H1 (cell line): Measurements from ENCODE around the gene SMTN. TPM values are rescaled to one million over a fixed set of nuclear protein-coding genes. Genes with fewer than 3 reads are reported as not detected.
A peak's percentile ranks its signal among the peaks of the same experiment; 100 is the strongest.

Experiments used
- CTCF ChIA-PET: fragments of 300-600 bp; sonication (Branson Sonifier 250); formaldehyde crosslinking; loops from one replicate; lab custom pipeline; 2021; ENCODE audit not compliant: partially characterized antibody; lab: Charles Lee
- POLR2A ChIA-PET: fragments of 300-600 bp; sonication (Branson Sonifier 250); formaldehyde crosslinking; loops from one replicate; lab custom pipeline; 2021; ENCODE audit warnings: inconsistent platforms; ENCODE audit not compliant: partially characterized antibody; lab: Charles Lee
- DNase-seq, 2 experiments: peaks; one replicate each; pipeline versions ENCODE4 v3.0.0 to v3.0.0-alpha.2; 2010 to 2022; ENCODE audit warnings: low spot score in 2 of 2, low read depth in 1 of 2, mixed read lengths in 1 of 2
- FAIRE-seq: peaks from 2 replicates; lab custom pipeline; 2011; peaks lifted over from hg19 to GRCh38; lab: Jason Lieb, UNC
- H2AFZ ChIP-seq: 2 replicates; pipeline ENCODE4 v1.8.1; 2012; ENCODE audit warnings: low read length, inconsistent platforms
- H2AK5ac ChIP-seq: 2 replicates; pipeline ENCODE4 v1.6.1; 2013; ENCODE audit warnings: low read depth, low read length
- H2BK120ac ChIP-seq: replicated peaks from 2 replicates; pipeline ENCODE3; 2013; ENCODE audit warnings: low read depth, low read length, inconsistent platforms
- H2BK12ac ChIP-seq: 2 replicates; pipeline ENCODE4 v1.6.1; 2013; ENCODE audit warnings: low read depth, low read length
- H2BK15ac ChIP-seq: 2 replicates; pipeline ENCODE4 v1.6.1; 2013; ENCODE audit warnings: low read length
- H2BK20ac ChIP-seq: 2 replicates; pipeline ENCODE4 v1.6.1; 2013; ENCODE audit warnings: low read length
- H2BK5ac ChIP-seq: 2 replicates; pipeline ENCODE4 v1.6.1; 2013; ENCODE audit warnings: low read depth, low read length
- H3K14ac ChIP-seq: 2 replicates; pipeline ENCODE4 v1.6.1; 2013; ENCODE audit warnings: inconsistent platforms; ENCODE audit not compliant: insufficient read length
- H3K18ac ChIP-seq: 2 replicates; pipeline ENCODE4 v1.6.1; 2013; ENCODE audit warnings: low read length; ENCODE audit errors: extremely low read depth
- H3K23ac ChIP-seq: 2 replicates; pipeline ENCODE4 v1.6.1; 2013; ENCODE audit warnings: inconsistent platforms; ENCODE audit not compliant: insufficient read length
- H3K23me2 ChIP-seq: 2 replicates; pipeline ENCODE4 v1.6.1; 2013; ENCODE audit warnings: low read depth, low read length
- H3K27ac ChIP-seq: 2 replicates; pipeline ENCODE4 v1.6.1; 2011; ENCODE audit warnings: low read depth, low read length, inconsistent platforms
- H3K27me3 ChIP-seq, 4 experiments: replicated peaks in 1 of 4; 1 replicate in 1 of 4; 2 replicates in 3 of 4; pipeline versions ENCODE4 v1.6.1 to v1.8.1; 2011 to 2013; ENCODE audit warnings: low read length in 3 of 4, mild to moderate bottlenecking in 3 of 4, inconsistent platforms in 2 of 4, mixed read lengths in 2 of 4, moderate library complexity in 1 of 4; ENCODE audit not compliant: control insufficient read depth in 3 of 4, insufficient read depth in 3 of 4; ENCODE audit errors: extremely low read depth in 1 of 4
- H3K36me3 ChIP-seq, 4 experiments: 2 replicates each; pipeline versions ENCODE4 v1.6.1 to v1.8.1; 2011 to 2013; ENCODE audit warnings: mild to moderate bottlenecking in 4 of 4, low read length in 3 of 4, moderate library complexity in 2 of 4, control low read depth in 1 of 4, inconsistent platforms in 1 of 4; ENCODE audit not compliant: insufficient read depth in 4 of 4, control insufficient read depth in 2 of 4
- H3K4ac ChIP-seq: replicated peaks from 2 replicates; pipeline ENCODE3; 2013; ENCODE audit warnings: low read length, low read depth, mixed read lengths, inconsistent platforms; ENCODE audit not compliant: insufficient read length
- H3K4me1 ChIP-seq, 4 experiments: replicated peaks in 1 of 4; 1 replicate in 1 of 4; 2 replicates in 3 of 4; pipeline versions ENCODE4 v1.6.1 to v1.8.1; 2011 to 2013; ENCODE audit warnings: low read length in 3 of 4, inconsistent platforms in 2 of 4, mixed read lengths in 1 of 4; ENCODE audit not compliant: insufficient read depth in 4 of 4, control insufficient read depth in 3 of 4
- H3K4me2 ChIP-seq, 2 experiments: 2 replicates each; pipeline versions ENCODE4 v1.6.1 to v1.8.1; 2011 to 2013; ENCODE audit warnings: low read depth in 2 of 2, low read length in 2 of 2, control low read depth in 1 of 2, inconsistent platforms in 1 of 2, mild to moderate bottlenecking in 1 of 2; ENCODE audit not compliant: insufficient read depth in 1 of 2
- H3K4me3 ChIP-seq, 4 experiments: fragments of 200-600, 300-600 bp in 1 of 4; sonication (generic), shearing (Covaris generic), sonication (Bioruptor Twin) in 1 of 4; 2 replicates each; pipeline versions ENCODE4 v1.5.1 to v1.8.1; 2011 to 2016; ENCODE audit warnings: low read length in 4 of 4, low read depth in 3 of 4, control low read depth in 2 of 4, inconsistent platforms in 2 of 4, mild to moderate bottlenecking in 2 of 4, mixed read lengths in 1 of 4, moderate library complexity in 1 of 4; ENCODE audit not compliant: insufficient read depth in 2 of 4; ENCODE audit errors: extremely low read depth in 1 of 4
- H3K56ac ChIP-seq: replicated peaks from 2 replicates; pipeline ENCODE3; 2013; ENCODE audit warnings: low read depth, mild to moderate bottlenecking, mixed read lengths, low read length, inconsistent platforms; ENCODE audit not compliant: insufficient read length
- H3K79me1 ChIP-seq: 2 replicates; pipeline ENCODE4 v1.6.1; 2013; ENCODE audit warnings: low read depth, low read length, control low read depth
- H3K79me2 ChIP-seq, 2 experiments: 2 replicates each; pipeline versions ENCODE4 v1.6.1 to v1.8.1; 2012 to 2013; ENCODE audit warnings: low read length in 2 of 2, mild to moderate bottlenecking in 2 of 2, inconsistent platforms in 1 of 2; ENCODE audit not compliant: insufficient read depth in 2 of 2, control insufficient read depth in 1 of 2
- H3K9ac ChIP-seq, 4 experiments: replicated peaks in 1 of 4; 1 replicate in 1 of 4; 2 replicates in 3 of 4; pipeline versions ENCODE4 v1.6.1 to v1.8.1; 2011 to 2013; ENCODE audit warnings: low read depth in 3 of 4, low read length in 3 of 4, control low read depth in 2 of 4, mild to moderate bottlenecking in 2 of 4, moderate library complexity in 2 of 4, inconsistent platforms in 1 of 4; ENCODE audit errors: extremely low read depth in 1 of 4
- H3K9me3 ChIP-seq, 2 experiments: 2 replicates each; pipeline versions ENCODE4 v1.6.1 to v1.8.1; 2012 to 2013; ENCODE audit warnings: mild to moderate bottlenecking in 2 of 2, moderate library complexity in 2 of 2, control low read depth in 1 of 2, inconsistent platforms in 1 of 2, low read depth in 1 of 2, low read length in 1 of 2, mixed read lengths in 1 of 2; ENCODE audit not compliant: insufficient read depth in 2 of 2
- H4K20me1 ChIP-seq, 2 experiments: replicated peaks in 1 of 2; 2 replicates each; pipeline versions ENCODE3 to v1.8.1; 2011 to 2013; ENCODE audit warnings: inconsistent platforms in 2 of 2, low read length in 2 of 2, mild to moderate bottlenecking in 1 of 2; ENCODE audit not compliant: insufficient read depth in 2 of 2, control insufficient read depth in 1 of 2
- H4K5ac ChIP-seq: 2 replicates; pipeline ENCODE4 v1.6.1; 2013; ENCODE audit warnings: low read length, low read depth, mixed read lengths, inconsistent platforms; ENCODE audit not compliant: insufficient read length
- H4K8ac ChIP-seq: 2 replicates; pipeline ENCODE4 v1.8.0; 2013; ENCODE audit warnings: mild to moderate bottlenecking, moderate library complexity, low read length, inconsistent platforms; ENCODE audit not compliant: insufficient read depth; ENCODE audit errors: extremely low read depth
- H4K91ac ChIP-seq: replicated peaks from 2 replicates; pipeline ENCODE3; 2013; ENCODE audit warnings: low read length, mixed read lengths, inconsistent platforms; ENCODE audit not compliant: insufficient read length
- BACH1 ChIP-seq: IDR thresholded peaks from 2 replicates; pipeline ENCODE4 v1.6.1; 2012; ENCODE audit warnings: low read length, improper control_type of control experiment
- CBX5 ChIP-seq: fragments of 300-800, 300-1000 bp; sonication (generic); IDR thresholded peaks from 2 replicates; pipeline ENCODE4 v1.7.1; 2016; ENCODE audit warnings: antibody characterized with exemption, low read length, low read depth
- CBX8 ChIP-seq: fragments of 300-800, 300-1000 bp; sonication (generic); IDR thresholded peaks from 2 replicates; pipeline ENCODE4 v1.7.1; 2016; ENCODE audit warnings: low read depth, low read length, borderline replicate concordance
- CHD1 ChIP-seq: IDR thresholded peaks from 2 replicates; pipeline ENCODE4 v1.6.1; 2012; ENCODE audit warnings: low read depth, low read length, improper control_type of control experiment
- E2F6 ChIP-seq: IDR thresholded peaks from 2 replicates; pipeline ENCODE4 v1.6.1; 2012; ENCODE audit warnings: inconsistent platforms
- FOSL1 ChIP-seq: IDR thresholded peaks from 2 replicates; pipeline ENCODE4 v1.6.1; 2011; ENCODE audit warnings: mild to moderate bottlenecking, low read depth, low read length, moderate library complexity; ENCODE audit not compliant: insufficient read depth
- MAFK ChIP-seq: IDR thresholded peaks from 2 replicates; pipeline ENCODE4 v1.6.1; 2012; ENCODE audit warnings: low read depth, mild to moderate bottlenecking, improper control_type of control experiment, low read length
- POLR2A ChIP-seq, 2 experiments: IDR thresholded peaks; 1 replicate in 1 of 2; 2 replicates in 1 of 2; pipeline ENCODE4 v1.6.1; 2011; ENCODE audit warnings: low read depth in 2 of 2, low read length in 2 of 2, mild to moderate bottlenecking in 2 of 2; ENCODE audit errors: control extremely low read depth in 1 of 2
- POU5F1 ChIP-seq: IDR thresholded peaks from 2 replicates; pipeline ENCODE4 v1.6.1; 2011; ENCODE audit warnings: low read depth, mild to moderate bottlenecking, low read length, moderate library complexity
- RAD21 ChIP-seq, 2 experiments: IDR thresholded peaks in 1 of 2; conservative IDR thresholded peaks in 1 of 2; 2 replicates each; pipeline ENCODE4 v1.6.1; 2011; ENCODE audit warnings: low read depth in 2 of 2, low read length in 2 of 2, improper control_type of control experiment in 1 of 2, inconsistent platforms in 1 of 2, mild to moderate bottlenecking in 1 of 2, moderate library complexity in 1 of 2
- SP2 ChIP-seq: IDR thresholded peaks from 2 replicates; pipeline ENCODE4 v1.6.1; 2012; ENCODE audit warnings: mild to moderate bottlenecking, low read length, inconsistent platforms
- WGBS, 2 experiments: shearing (Covaris generic) in 1 of 2; methylation state at CpG; one replicate each; pipeline versions ENCODE4 v1.1.6 to v1.1.7; 2013 to 2015; ENCODE audit warnings: low lambda C conversion rate in 2 of 2, mixed read lengths in 2 of 2, inconsistent platforms in 1 of 2, low coverage in 1 of 2, missing lambda C conversion rate in 1 of 2; ENCODE audit not compliant: insufficient replicate concordance in 2 of 2, insufficient coverage in 1 of 2, insufficient read length in 1 of 2; ENCODE audit errors: extremely low coverage in 1 of 2, missing lambda C conversion rate in 1 of 2; 5-methylcytosine and 5-hydroxymethylcytosine counted together
- polyA plus RNA-seq, 7 experiments: library from polyadenylated mRNA; depleted of rRNA in 3 of 7; stranded (reverse) in 5 of 7; unstranded in 2 of 7; fragments of >200 nt in 5 of 7; fragments of 200-250 nt in 2 of 7; gene quantifications; 1 replicate in 5 of 7; 2 replicates in 1 of 7; 4 replicates in 1 of 7; pipeline versions ENCODE4 v1.2.1 to v1.2.3, GENCODE V29; 2011 to 2013; ENCODE audit warnings: missing spikeins in 2 of 7, mixed read lengths in 2 of 7
- total RNA-seq: library from RNA; stranded (reverse); fragmentation: NEBNext Ultra II Directional; extraction: Animal tissue kit (Norgen Biotek cat#: 25700); gene quantifications from 2 replicates; pipeline ENCODE4 v1.2.1, GENCODE V29; 2021

Gene SMTN
- total and polyA plus RNA-seq, 2 of the 8 experiments (the other 6 are each of a cell fraction or from before 2014, with no cell fraction given): 12.3 to 20.8 TPM

- Histone ChIP-seq H2BK12ac (0 out of 2 replicates have a peak within 1 kb of the TSS, but pooled peaks have one; percentile 80), H3K9me3 (no peaks in the 10 kb centered on the region), H3K4ac (peak within 1 kb of the TSS; percentile 53), H2BK15ac (no peak within 1 kb of the TSS), H3K36me3 (no peaks in the 10 kb centered on the region), H3K79me1 (no peaks in the 10 kb centered on the region; the same call in 1 of the 2 replicates), H3K14ac (no peak within 1 kb of the TSS), H3K4me3 (peak within 1 kb of the TSS; percentile 49 to 77 (median 68)), H2AFZ (peak within 1 kb of the TSS; percentile 25; the same call in 1 of the 2 replicates), H4K8ac (peak within 1 kb of the TSS; percentile 91), H4K5ac (peak within 1 kb of the TSS; percentile 19), H4K20me1 (peaks cover 0 to 8% of the 10 kb centered on the region in 2 experiments), H3K18ac (peak within 1 kb of the TSS; percentile 38), H3K23me2 (peaks cover 8% of the 10 kb centered on the region; the same call in 1 of the 2 replicates), H4K91ac (no peak within 1 kb of the TSS), H2BK5ac (peak within 1 kb of the TSS; percentile 52; the same call in 1 of the 2 replicates), H3K27ac (no peak within 1 kb of the TSS), H3K23ac (no peak within 1 kb of the TSS), H3K79me2 (no peaks in the 10 kb centered on the region), H3K56ac (peak within 1 kb of the TSS; percentile 6), H3K27me3 (peaks cover 10 to 23% (median 22%) of the 10 kb centered on the region in 4 experiments), H3K4me1 (peaks cover 0 to 15% (median 11%) of the 10 kb centered on the region in 4 experiments; a peak in 5 of 7 replicates), H2BK20ac (0 out of 2 replicates have a peak within 1 kb of the TSS, but pooled peaks have one; percentile 48), H3K9ac (peak within 1 kb of the TSS; percentile 51 to 57 (median 53)), H2AK5ac (peak within 1 kb of the TSS; percentile 60; the same call in 1 of the 2 replicates), H3K4me2 (peak within 1 kb of the TSS; percentile 84 to 90), H2BK120ac (peak within 1 kb of the TSS; percentile 90)
- POLR2A ChIA-PET: interaction anchor here (0.7 to 3.1 kb wide), 8 partner anchors 14 to 236 kb away, joined by 3 to 16 read pairs (median 4); partner anchors contain the start of genes PLA2G3 and RNF185
- FAIRE-seq (peak; percentile 45), DNase-seq (peak; percentile 89 to 95)
- 2% methylated on average over 54 of the region's 67 CpGs; no CpG with 5 or more reads in 1 of the 2 experiments for WGBS, 2 experiments
- CTCF ChIA-PET: interaction anchor here (0.6 to 8.7 kb wide), 24 partner anchors 8 to 826 kb away, joined by 3 to 124 read pairs (median 4); partner anchors contain the start of genes INPP5J, PLA2G3 and SMTN
- TF ChIP-seq CHD1 (no peak), E2F6 (no peak), POU5F1 (no peak), CBX8 (no peak), RAD21 (IDR thresholded peaks at IDR 0.05 in 1 of 2, conservative IDR thresholded peaks at IDR 0.05 in 1 of 2; ENCODE audit: low read depth in 2 of 2, low read length in 2 of 2) (peak; percentile 78), SP2 (no peak), BACH1 (peak; percentile 95), CBX5 (no peak), POLR2A (IDR thresholded peaks at IDR 0.05; ENCODE audit: control extremely low read depth in 1 of 2, low read depth in 2 of 2, low read length in 2 of 2) (peak in 1 of 2 experiments; percentile 58; a peak in 2 of 3 replicates), MAFK (no peak), FOSL1 (no peak)
Measured at GRCh38 chr22:31107178-31107893, 26.2 kb downstream of the SMTN start, which contains the start of gene SELENOM. Gene SELENOM (minus strand): TSS chr22:31107568. CDS start chr22:31107505, 63 bp downstream.
